ENCODE data around the gene CNIH2. TPM values are rescaled to one million over a fixed set of nuclear protein-coding genes. Genes with fewer than 3 reads are reported as not detected.

The CNIH2 gene
- total and polyA plus RNA-seq, 2 of the 13 experiments (the other 11 are each of a cell fraction or from before 2014, with no cell fraction given) = 0.60 to 0.69 TPM

DNA sequence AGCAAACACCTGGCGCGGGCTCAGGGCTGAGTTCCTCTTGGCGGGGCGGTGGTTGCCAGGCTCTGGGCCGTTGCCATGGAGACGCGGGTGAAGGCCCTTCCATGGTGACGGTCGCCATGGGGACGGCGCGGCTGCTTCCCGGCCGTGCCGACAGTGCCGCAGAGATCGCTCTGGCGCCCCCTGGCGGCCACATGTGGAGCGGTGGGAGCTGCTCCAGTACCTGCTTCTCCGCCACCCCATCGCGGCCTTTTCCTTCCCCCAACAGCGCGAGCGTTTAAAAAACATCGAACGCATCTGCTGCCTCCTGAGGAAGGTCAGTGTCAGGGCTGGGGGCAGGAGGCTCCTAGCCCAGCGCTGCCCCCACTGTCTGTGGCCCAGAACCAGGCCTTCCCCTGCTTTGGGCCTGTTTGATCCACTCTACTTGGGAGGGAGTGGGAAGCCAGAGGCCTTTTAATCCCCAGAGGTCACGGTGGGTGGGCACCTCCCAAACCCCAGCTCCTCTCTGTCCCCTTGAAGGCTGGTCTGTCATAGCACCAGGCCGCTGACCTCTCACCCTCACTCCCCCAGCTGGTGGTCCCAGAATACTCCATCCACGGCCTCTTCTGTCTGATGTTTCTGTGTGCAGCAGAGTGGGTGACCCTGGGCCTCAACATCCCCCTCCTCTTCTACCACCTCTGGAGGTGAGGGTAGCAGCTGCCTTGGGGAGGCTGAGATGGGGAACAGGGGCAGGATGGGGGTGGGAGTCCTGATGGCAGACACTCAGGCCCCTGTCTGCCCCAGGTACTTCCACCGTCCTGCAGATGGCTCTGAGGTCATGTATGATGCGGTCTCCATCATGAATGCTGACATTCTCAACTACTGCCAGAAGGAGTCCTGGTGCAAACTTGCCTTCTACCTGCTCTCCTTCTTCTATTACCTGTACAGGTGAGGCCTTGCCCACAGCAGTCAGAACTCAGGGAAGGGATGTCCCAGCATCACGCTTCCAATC, 4.8 kb downstream of the CNIH2 start (continued):
- TF ChIP-seq ARNT2 (CRISPR knock-in tag; IDR thresholded peaks at IDR 0.05; ENCODE audit: low read depth) (0 out of 2 replicates have a peak, but pooled peaks have one; percentile 39), ZNF841 (CRISPR knock-in tag; IDR thresholded peaks at IDR 0.05; ENCODE audit: borderline replicate concordance) (no peak), ZEB1 (IDR thresholded peaks at IDR 0.05; ENCODE audit: insufficient replicate concordance, low read depth) (peak; percentile 34), GTF2F1 (IDR thresholded peaks at IDR 0.05; ENCODE audit: low read length) (no peak), GLI4 (CRISPR knock-in tag; IDR thresholded peaks at IDR 0.05; ENCODE audit: borderline replicate concordance) (no peak), ZNF605 (CRISPR knock-in tag; IDR thresholded peaks at IDR 0.05) (peak; percentile 72; the same call in 1 of the 2 replicates), FOXA1 (IDR thresholded peaks at IDR 0.05) (no peak), FOXA1 (CRISPR knock-in tag; IDR thresholded peaks at IDR 0.05) (0 out of 2 replicates have a peak, but pooled peaks have one; percentile 9), ATF7 (IDR thresholded peaks at IDR 0.05) (no peak), ATF7 (CRISPR knock-in tag; IDR thresholded peaks at IDR 0.05) (no peak), CC2D1A (CRISPR knock-in tag; IDR thresholded peaks at IDR 0.05) (0 out of 2 replicates have a peak, but pooled peaks have one; percentile 58), ZNF660 (CRISPR knock-in tag; IDR thresholded peaks at IDR 0.05; ENCODE audit: borderline replicate concordance, low read depth) (no peak), NR2F6 (IDR thresholded peaks at IDR 0.05) (no peak), NR2F6 (CRISPR knock-in tag; IDR thresholded peaks at IDR 0.05) (peak; percentile 55; the same call in 1 of the 2 replicates), NFYC (CRISPR knock-in tag; IDR thresholded peaks at IDR 0.05) (0 out of 2 replicates have a peak, but pooled peaks have one; percentile 15)
- TF ChIP-seq, protein P1, sequence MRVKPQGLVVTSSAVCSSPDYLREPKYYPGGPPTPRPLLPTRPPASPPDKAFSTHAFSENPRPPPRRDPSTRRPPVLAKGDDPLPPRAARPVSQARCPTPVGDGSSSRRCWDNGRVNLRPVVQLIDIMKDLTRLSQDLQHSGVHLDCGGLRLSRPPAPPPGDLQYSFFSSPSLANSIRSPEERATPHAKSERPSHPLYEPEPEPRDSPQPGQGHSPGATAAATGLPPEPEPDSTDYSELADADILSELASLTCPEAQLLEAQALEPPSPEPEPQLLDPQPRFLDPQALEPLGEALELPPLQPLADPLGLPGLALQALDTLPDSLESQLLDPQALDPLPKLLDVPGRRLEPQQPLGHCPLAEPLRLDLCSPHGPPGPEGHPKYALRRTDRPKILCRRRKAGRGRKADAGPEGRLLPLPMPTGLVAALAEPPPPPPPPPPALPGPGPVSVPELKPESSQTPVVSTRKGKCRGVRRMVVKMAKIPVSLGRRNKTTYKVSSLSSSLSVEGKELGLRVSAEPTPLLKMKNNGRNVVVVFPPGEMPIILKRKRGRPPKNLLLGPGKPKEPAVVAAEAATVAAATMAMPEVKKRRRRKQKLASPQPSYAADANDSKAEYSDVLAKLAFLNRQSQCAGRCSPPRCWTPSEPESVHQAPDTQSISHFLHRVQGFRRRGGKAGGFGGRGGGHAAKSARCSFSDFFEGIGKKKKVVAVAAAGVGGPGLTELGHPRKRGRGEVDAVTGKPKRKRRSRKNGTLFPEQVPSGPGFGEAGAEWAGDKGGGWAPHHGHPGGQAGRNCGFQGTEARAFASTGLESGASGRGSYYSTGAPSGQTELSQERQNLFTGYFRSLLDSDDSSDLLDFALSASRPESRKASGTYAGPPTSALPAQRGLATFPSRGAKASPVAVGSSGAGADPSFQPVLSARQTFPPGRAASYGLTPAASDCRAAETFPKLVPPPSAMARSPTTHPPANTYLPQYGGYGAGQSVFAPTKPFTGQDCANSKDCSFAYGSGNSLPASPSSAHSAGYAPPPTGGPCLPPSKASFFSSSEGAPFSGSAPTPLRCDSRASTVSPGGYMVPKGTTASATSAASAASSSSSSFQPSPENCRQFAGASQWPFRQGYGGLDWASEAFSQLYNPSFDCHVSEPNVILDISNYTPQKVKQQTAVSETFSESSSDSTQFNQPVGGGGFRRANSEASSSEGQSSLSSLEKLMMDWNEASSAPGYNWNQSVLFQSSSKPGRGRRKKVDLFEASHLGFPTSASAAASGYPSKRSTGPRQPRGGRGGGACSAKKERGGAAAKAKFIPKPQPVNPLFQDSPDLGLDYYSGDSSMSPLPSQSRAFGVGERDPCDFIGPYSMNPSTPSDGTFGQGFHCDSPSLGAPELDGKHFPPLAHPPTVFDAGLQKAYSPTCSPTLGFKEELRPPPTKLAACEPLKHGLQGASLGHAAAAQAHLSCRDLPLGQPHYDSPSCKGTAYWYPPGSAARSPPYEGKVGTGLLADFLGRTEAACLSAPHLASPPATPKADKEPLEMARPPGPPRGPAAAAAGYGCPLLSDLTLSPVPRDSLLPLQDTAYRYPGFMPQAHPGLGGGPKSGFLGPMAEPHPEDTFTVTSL (CRISPR knock-in tag; IDR thresholded peaks at IDR 0.05; ENCODE audit: borderline replicate concordance) = no peak
- TF ChIP-seq, protein P2, sequence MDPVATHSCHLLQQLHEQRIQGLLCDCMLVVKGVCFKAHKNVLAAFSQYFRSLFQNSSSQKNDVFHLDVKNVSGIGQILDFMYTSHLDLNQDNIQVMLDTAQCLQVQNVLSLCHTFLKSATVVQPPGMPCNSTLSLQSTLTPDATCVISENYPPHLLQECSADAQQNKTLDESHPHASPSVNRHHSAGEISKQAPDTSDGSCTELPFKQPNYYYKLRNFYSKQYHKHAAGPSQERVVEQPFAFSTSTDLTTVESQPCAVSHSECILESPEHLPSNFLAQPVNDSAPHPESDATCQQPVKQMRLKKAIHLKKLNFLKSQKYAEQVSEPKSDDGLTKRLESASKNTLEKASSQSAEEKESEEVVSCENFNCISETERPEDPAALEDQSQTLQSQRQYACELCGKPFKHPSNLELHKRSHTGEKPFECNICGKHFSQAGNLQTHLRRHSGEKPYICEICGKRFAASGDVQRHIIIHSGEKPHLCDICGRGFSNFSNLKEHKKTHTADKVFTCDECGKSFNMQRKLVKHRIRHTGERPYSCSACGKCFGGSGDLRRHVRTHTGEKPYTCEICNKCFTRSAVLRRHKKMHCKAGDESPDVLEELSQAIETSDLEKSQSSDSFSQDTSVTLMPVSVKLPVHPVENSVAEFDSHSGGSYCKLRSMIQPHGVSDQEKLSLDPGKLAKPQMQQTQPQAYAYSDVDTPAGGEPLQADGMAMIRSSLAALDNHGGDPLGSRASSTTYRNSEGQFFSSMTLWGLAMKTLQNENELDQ (CRISPR knock-in tag; IDR thresholded peaks at IDR 0.05; ENCODE audit: borderline replicate concordance) = no peak
- TF ChIP-seq, protein P3, sequence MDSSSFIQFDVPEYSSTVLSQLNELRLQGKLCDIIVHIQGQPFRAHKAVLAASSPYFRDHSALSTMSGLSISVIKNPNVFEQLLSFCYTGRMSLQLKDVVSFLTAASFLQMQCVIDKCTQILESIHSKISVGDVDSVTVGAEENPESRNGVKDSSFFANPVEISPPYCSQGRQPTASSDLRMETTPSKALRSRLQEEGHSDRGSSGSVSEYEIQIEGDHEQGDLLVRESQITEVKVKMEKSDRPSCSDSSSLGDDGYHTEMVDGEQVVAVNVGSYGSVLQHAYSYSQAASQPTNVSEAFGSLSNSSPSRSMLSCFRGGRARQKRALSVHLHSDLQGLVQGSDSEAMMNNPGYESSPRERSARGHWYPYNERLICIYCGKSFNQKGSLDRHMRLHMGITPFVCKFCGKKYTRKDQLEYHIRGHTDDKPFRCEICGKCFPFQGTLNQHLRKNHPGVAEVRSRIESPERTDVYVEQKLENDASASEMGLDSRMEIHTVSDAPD (CRISPR knock-in tag; IDR thresholded peaks at IDR 0.05) = no peak
- TF ChIP-seq, protein P4, sequence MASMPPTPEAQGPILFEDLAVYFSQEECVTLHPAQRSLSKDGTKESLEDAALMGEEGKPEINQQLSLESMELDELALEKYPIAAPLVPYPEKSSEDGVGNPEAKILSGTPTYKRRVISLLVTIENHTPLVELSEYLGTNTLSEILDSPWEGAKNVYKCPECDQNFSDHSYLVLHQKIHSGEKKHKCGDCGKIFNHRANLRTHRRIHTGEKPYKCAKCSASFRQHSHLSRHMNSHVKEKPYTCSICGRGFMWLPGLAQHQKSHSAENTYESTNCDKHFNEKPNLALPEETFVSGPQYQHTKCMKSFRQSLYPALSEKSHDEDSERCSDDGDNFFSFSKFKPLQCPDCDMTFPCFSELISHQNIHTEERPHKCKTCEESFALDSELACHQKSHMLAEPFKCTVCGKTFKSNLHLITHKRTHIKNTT (CRISPR knock-in tag; IDR thresholded peaks at IDR 0.05) = 0 out of 2 replicates have a peak, but pooled peaks have one; percentile 33

Measured in HepG2 (cell line).